MCF 10A (cell line): ENCODE data around the gene URB1. TPM values are rescaled to one million over a fixed set of nuclear protein-coding genes. Genes with fewer than 3 reads are reported as not detected.
"Not testable (repeated sequence)": the region's sequence is repeated elsewhere in the genome, so short reads cannot be mapped to it uniquely, and the experiment has no call there.

Experiments
- BruUV-seq: library from RNA; stranded (reverse); fragments of 400-500 nt; replicated peaks from 2 replicates; lab custom pipeline; 2021; lab: Mats Ljungman, UMichigan
- CTCF ChIA-PET: fragments of 300-600 bp; sonication (Branson Sonifier 250); formaldehyde crosslinking; extraction: SDS; loops from one replicate; lab custom pipeline; 2021; ENCODE audit warnings: antibody characterized with exemption, inconsistent platforms; lab: Yijun Ruan, JAX
- POLR2A ChIA-PET: fragments of 300-600, 350-650 bp; sonication (Branson Sonifier 250); formaldehyde crosslinking; extraction: SDS; loops from one replicate; lab custom pipeline; 2020; ENCODE audit warnings: antibody characterized with exemption, inconsistent platforms; lab: Yijun Ruan, JAX
- DNase-seq: peaks from one replicate; pipeline ENCODE4 v3.0.0-alpha.2; 2018; ENCODE audit not compliant: unreplicated experiment
- H3K27ac Mint-ChIP-seq: one replicate; pipeline ENCODE4 v1.8.0; 2022; ENCODE audit warnings: mild to moderate bottlenecking, low read depth, mixed read lengths; ENCODE audit not compliant: unreplicated experiment
- H3K27me3 Mint-ChIP-seq: one replicate; pipeline ENCODE4 v1.8.0; 2022; ENCODE audit warnings: mixed read lengths; ENCODE audit not compliant: insufficient read depth, unreplicated experiment
- H3K36me3 Mint-ChIP-seq: one replicate; pipeline ENCODE4 v1.8.0; 2022; ENCODE audit warnings: mild to moderate bottlenecking, moderate library complexity, mixed read lengths; ENCODE audit not compliant: insufficient read depth, unreplicated experiment
- H3K4me1 Mint-ChIP-seq: one replicate; pipeline ENCODE4 v1.8.0; 2022; ENCODE audit warnings: mixed read lengths; ENCODE audit not compliant: insufficient read depth, unreplicated experiment
- H3K4me3 Mint-ChIP-seq: one replicate; pipeline ENCODE4 v1.8.0; 2022; ENCODE audit warnings: mild to moderate bottlenecking, moderate library complexity, mixed read lengths; ENCODE audit not compliant: unreplicated experiment
- H3K9me3 Mint-ChIP-seq: one replicate; pipeline ENCODE4 v1.8.0; 2022; ENCODE audit warnings: mixed read lengths; ENCODE audit not compliant: unreplicated experiment
- intact Hi-C: fragments of 100-400 bp; cut with micrococcal nuclease; formaldehyde crosslinking; loops from 2 replicates; pipeline ENCODE4 v1.14.1; 2022
- total RNA-seq: library from RNA; stranded (reverse); gene quantifications from 2 replicates; pipeline ENCODE4 v1.2.3, GENCODE V29; 2022
- TF ChIP-seq, protein P1 (sequence below): fragments of 200-600 bp; IDR thresholded peaks from one replicate; pipeline ENCODE4 v1.8.0; 2022; ENCODE audit warnings: antibody characterized with exemption, mild to moderate bottlenecking; ENCODE audit not compliant: unreplicated experiment

URB1 gene
- total RNA-seq, 1 experiment from 2014 or later, result 43.5 TPM

GRCh38 chr21:32312976-32313375, 79.8 kb downstream of the URB1 start:
- intact Hi-C loops, result no loop called here
- TF ChIP-seq, protein P1, sequence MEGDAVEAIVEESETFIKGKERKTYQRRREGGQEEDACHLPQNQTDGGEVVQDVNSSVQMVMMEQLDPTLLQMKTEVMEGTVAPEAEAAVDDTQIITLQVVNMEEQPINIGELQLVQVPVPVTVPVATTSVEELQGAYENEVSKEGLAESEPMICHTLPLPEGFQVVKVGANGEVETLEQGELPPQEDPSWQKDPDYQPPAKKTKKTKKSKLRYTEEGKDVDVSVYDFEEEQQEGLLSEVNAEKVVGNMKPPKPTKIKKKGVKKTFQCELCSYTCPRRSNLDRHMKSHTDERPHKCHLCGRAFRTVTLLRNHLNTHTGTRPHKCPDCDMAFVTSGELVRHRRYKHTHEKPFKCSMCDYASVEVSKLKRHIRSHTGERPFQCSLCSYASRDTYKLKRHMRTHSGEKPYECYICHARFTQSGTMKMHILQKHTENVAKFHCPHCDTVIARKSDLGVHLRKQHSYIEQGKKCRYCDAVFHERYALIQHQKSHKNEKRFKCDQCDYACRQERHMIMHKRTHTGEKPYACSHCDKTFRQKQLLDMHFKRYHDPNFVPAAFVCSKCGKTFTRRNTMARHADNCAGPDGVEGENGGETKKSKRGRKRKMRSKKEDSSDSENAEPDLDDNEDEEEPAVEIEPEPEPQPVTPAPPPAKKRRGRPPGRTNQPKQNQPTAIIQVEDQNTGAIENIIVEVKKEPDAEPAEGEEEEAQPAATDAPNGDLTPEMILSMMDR, result no peak
- no peak overlapping the region for H3K4me3 Mint-ChIP-seq
- no peaks in the 10 kb centered on the region for H3K9me3 Mint-ChIP-seq
- H3K27me3 Mint-ChIP-seq, result no peaks in the 10 kb centered on the region
- DNase-seq, result no peak
- ChIA-PET POLR2A (interaction anchor here (0.6 kb wide), 1 partner anchor 538 kb away, joined by 3 read pairs; no protein-coding TSS in a partner anchor), CTCF (interaction anchor here (0.7 to 1.0 kb wide), 2 partner anchors 17 to 447 kb away, joined by 3 to 4 read pairs; no protein-coding TSS in a partner anchor)
- no TSS peak for BruUV-seq
- H3K36me3 Mint-ChIP-seq, result peaks cover 84% of the 10 kb centered on the region
- H3K27ac Mint-ChIP-seq, result no peak overlapping the region
- no peaks in the 10 kb centered on the region for H3K4me1 Mint-ChIP-seq

GRCh38 chr21:32312326-32312725, 80.5 kb downstream of the URB1 start:
- intact Hi-C loops, result no loop called here
- no TSS peak for BruUV-seq
- Mint-ChIP-seq H3K9me3 (no peaks in the 10 kb centered on the region), H3K4me1 (no peaks in the 10 kb centered on the region), H3K36me3 (peaks cover 84% of the 10 kb centered on the region), H3K27ac (no peak overlapping the region), H3K4me3 (no peak overlapping the region), H3K27me3 (no peaks in the 10 kb centered on the region)
- TF ChIP-seq, protein P1, result no peak
- CTCF ChIA-PET, result interaction anchor here (1.0 kb wide), 1 partner anchor 447 kb away, joined by 4 read pairs; no protein-coding TSS in a partner anchor
- no peak for DNase-seq
- POLR2A ChIA-PET, result interaction anchor here (0.6 kb wide), 1 partner anchor 26 kb away, joined by 3 read pairs; no protein-coding TSS in a partner anchor

DNA sequence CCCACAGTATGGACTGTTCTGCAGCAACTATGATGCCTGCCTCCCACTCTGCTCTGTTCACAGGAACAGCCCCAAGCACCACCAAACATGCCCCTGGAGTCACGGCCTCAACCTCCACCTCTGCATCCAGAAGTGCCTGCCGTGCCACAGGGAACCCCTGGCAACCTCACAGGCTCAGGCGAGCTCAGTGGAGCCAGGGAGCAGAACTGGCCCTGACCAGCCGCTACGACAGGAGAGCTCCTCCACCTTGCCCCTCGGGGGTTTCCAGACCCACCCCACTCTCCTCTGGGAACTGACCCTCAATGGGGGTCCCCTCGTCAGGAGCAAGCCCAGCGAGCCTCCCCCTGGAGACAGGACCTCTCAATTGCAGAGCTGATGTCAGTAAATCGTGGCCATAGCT, 81.2 kb downstream of the URB1 start:
- H3K27ac Mint-ChIP-seq, result no peak overlapping the region
- no TSS peak for BruUV-seq

DNA sequence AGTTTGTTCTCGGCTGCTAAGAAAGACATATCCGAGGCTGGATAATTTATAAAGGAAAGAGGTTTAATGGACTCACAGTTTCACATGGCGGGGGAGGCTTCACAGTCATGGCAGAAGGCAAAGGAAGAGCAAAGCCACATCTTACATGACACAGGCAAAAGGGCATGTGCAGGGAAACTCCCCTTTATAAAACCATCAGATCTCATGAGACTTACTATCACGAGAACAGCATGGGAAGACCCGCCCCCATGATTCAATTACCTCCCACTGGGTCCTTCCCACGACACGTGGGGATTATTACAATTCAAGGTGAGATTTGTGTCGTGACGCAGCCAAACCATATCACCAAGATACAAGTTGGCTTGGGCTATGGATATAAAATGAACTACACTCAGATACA, 81.8 kb downstream of the URB1 start:
- H3K27me3 Mint-ChIP-seq, result not testable (repeated sequence)

More for the DNA sequence above, 81.2 kb downstream of the URB1 start:
- TF ChIP-seq, protein P1, result no peak
- CTCF ChIA-PET, result no interaction called here
- intact Hi-C loops, result no loop called here
- peaks cover 82% of the 10 kb centered on the region for H3K36me3 Mint-ChIP-seq
- no peak for DNase-seq
- POLR2A ChIA-PET, result no interaction called here
- no peaks in the 10 kb centered on the region for H3K27me3 Mint-ChIP-seq
- H3K4me3 Mint-ChIP-seq, result no peak overlapping the region
- no peaks in the 10 kb centered on the region for H3K4me1 Mint-ChIP-seq
- no peaks in the 10 kb centered on the region for H3K9me3 Mint-ChIP-seq

More for the DNA sequence above, 81.8 kb downstream of the URB1 start:
- intact Hi-C loops, H3K9me3 Mint-ChIP-seq, H3K27ac Mint-ChIP-seq, H3K4me3 Mint-ChIP-seq, BruUV-seq, CTCF ChIA-PET, DNase-seq, H3K4me1 Mint-ChIP-seq, POLR2A ChIA-PET: not testable (repeated sequence)
- H3K36me3 Mint-ChIP-seq, result peaks cover 77% of the 10 kb centered on the region
